IMR-90 (cell line): ENCODE data around the gene ABHD10.

Source experiments
- BHLHE40 ChIP-seq: fragments of 150-350 bp; IDR thresholded peaks from 2 replicates; pipeline ENCODE4 v1.6.1; 2016; ENCODE audit warnings: mild to moderate bottlenecking, low read depth, low read length
- CEBPB ChIP-seq: IDR thresholded peaks from 2 replicates; pipeline ENCODE4 v1.6.1; 2012; ENCODE audit warnings: low read depth, low read length, improper control_type of control experiment
- CHD1 ChIP-seq: IDR thresholded peaks from 2 replicates; pipeline ENCODE4 v1.6.1; 2012; ENCODE audit warnings: low read depth, low read length, improper control_type of control experiment
- CTCF ChIP-seq: conservative IDR thresholded peaks from 2 replicates; pipeline ENCODE4 v1.5.1; 2012; ENCODE audit warnings: mild to moderate bottlenecking, low read depth, low read length, improper control_type of control experiment
- ELK1 ChIP-seq: fragments of 150-350 bp; IDR thresholded peaks from 2 replicates; pipeline ENCODE4 v1.6.1; 2016; ENCODE audit warnings: low read depth, mild to moderate bottlenecking, low read length, moderate library complexity, borderline replicate concordance
- FOS ChIP-seq: fragments of 150-350 bp; IDR thresholded peaks from 2 replicates; pipeline ENCODE4 v1.6.1; 2016; ENCODE audit warnings: low read depth, low read length
- MAZ ChIP-seq: IDR thresholded peaks from 2 replicates; pipeline ENCODE4 v1.6.1; 2012; ENCODE audit warnings: low read depth, mild to moderate bottlenecking, low read length, improper control_type of control experiment, moderate library complexity, borderline replicate concordance
- MXI1 ChIP-seq: IDR thresholded peaks from 2 replicates; pipeline ENCODE4 v1.6.1; 2012; ENCODE audit warnings: low read depth, mild to moderate bottlenecking, low read length, moderate library complexity, borderline replicate concordance
- POLR2A ChIP-seq: IDR thresholded peaks from 2 replicates; pipeline ENCODE4 v1.6.1; 2012; ENCODE audit warnings: mild to moderate bottlenecking, low read depth, low read length
- RAD21 ChIP-seq: IDR thresholded peaks from 2 replicates; pipeline ENCODE4 v1.6.1; 2012; ENCODE audit warnings: low read length, improper control_type of control experiment
- RCOR1 ChIP-seq: IDR thresholded peaks from 2 replicates; pipeline ENCODE4 v1.6.1; 2012; ENCODE audit warnings: mild to moderate bottlenecking, low read length, improper control_type of control experiment; ENCODE audit not compliant: insufficient replicate concordance
- USF2 ChIP-seq: fragments of 150-350 bp; IDR thresholded peaks from 2 replicates; pipeline ENCODE4 v1.6.1; 2017; ENCODE audit warnings: mild to moderate bottlenecking, antibody characterized with exemption, low read length, low read depth

GRCh38 chr3:112011376-112011940, 32.6 kb downstream of the ABHD10 start:
- TF ChIP-seq CTCF = no peak
- TF ChIP-seq FOS = no peak
- TF ChIP-seq USF2 = no peak
- no peak for TF ChIP-seq RCOR1
- no peak for TF ChIP-seq BHLHE40
- TF ChIP-seq POLR2A = no peak
- TF ChIP-seq MAZ = no peak
- no peak for TF ChIP-seq RAD21
- TF ChIP-seq CEBPB = no peak
- TF ChIP-seq CHD1 = no peak
- TF ChIP-seq ELK1 = no peak
- no peak for TF ChIP-seq MXI1
